22Rv1 (cell line): ENCODE data around the gene SRC.
"Not testable (repeated sequence)": the region's sequence is repeated elsewhere in the genome, so short reads cannot be mapped to it uniquely, and the experiment has no call there.

ENCODE experiments used
- H3K27ac ChIP-seq: fragments of 450-650 bp; 2 replicates; pipeline ENCODE4 v1.5.1; 2017
- CTCF ChIP-seq: fragments of 450-650 bp; IDR thresholded peaks from 2 replicates; pipeline ENCODE4 v1.5.1; 2017; ENCODE audit warnings: mild to moderate bottlenecking
- ZFX ChIP-seq: fragments of 450-650 bp; IDR thresholded peaks from 2 replicates; pipeline ENCODE4 v1.6.1; 2017; ENCODE audit warnings: antibody characterized with exemption, borderline replicate concordance

The SRC gene

DNA sequence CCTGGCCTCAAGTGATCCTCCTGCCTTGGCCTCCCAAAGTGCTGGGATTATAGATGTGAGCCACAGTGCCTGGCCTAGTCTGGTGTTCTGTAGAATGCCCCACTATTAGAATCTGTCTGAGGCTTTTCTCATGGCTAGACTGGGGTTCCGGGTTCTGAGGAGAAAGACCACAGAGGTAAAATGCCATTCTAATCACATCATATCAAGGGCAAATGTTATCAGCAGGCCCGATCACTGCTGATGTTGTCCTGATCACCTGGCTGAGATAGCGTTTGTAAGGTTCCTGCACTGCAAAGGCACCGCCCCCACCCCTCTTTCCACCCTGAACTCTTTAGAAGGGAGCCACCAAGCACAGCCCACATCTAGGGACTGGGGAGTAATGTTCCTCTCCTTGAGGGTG lies 6.7 kb upstream of the SRC start:
- H3K27ac ChIP-seq, result no peak overlapping the region
- TF ChIP-seq ZFX (no peak), CTCF (no peak)

DNA sequence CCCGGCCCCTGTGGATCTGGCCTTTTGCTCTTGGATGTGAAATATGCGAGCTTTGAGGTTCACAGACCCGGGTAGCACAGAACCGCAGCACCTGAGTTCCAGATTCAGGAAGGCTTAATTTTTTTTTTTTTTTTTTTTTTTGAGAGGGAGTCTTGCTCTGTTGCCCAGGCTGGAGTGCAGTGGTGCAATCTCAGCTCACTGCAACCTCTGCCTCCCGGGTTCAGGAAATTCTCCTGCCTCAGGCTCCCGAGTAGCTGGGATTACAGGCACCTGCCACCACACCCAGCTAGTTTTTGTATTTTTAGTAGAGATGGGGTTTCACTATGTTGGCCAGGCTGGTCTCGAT lies 6.2 kb upstream of the SRC start:
- not testable (repeated sequence) for H3K27ac ChIP-seq

GRCh38 chr20:37340998-37341397 lies 4.9 kb upstream of the SRC start:
- TF ChIP-seq ZFX, result no peak
- no peak for TF ChIP-seq CTCF
- H3K27ac ChIP-seq, result no peak overlapping the region

DNA sequence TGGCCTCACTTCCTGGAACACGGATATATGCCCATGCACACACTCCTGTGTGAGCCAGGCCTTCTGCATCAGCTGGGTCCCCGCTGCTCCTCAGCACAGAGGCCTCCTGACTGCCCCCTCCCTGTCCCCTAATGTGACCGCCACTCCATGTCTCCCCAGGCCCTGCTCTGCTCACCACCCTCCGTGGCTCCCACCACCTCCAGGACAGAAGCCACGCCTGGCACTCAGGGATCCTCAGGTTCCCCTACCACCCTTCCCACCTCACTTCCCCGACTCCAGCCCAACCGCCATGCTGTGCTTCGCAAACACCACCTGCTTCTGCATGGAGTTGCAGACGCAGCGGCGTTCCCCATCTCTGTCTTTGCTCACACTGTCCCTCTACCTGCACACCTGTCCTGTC lies 4.3 kb upstream of the SRC start:
- TF ChIP-seq ZFX (no peak), CTCF (no peak)
- no peak overlapping the region for H3K27ac ChIP-seq

DNA sequence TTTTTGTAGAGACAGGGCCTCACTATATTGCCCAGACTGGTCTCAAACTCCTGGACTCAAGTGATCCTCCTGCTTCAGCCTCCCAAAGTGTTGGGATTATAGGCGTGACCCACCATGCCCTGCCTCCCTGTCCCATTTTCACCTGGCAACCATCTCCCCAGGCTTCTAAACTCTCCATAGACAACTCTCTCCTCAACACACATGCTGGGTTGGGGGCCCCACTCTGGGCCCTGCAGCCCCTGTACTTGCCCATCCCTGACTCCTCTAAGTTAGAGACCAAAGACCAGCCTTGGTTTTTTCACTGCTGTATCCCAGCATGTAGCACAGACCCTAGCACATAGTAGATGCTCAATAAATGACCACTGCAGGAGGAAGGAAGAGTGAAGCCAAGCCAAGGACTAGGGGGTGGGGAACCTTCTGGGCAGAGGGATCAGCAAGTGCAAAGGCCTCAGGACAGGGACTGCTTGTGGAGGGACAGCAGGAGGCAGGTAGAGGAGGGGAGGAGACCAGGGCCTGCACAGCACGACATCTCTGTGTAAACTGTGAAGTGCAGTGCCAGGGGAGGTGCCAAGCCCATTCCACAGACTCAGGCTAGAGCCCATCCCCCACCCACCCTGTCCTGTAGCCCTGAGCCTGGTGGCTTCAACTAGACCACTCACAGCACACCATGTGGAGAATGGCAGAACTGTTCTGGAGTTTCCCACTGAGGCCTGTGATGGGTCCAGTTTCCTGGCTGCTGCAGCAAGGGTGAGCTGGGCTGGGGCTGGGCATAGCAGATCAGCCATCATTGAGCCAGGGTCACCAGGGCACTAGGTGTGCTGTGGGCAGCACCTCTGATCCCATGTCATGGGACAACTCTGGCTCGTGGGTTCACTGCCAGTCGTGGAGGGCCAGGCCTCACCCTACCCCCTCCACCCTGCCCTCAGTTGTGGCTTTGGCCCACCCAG lies 3.4 kb upstream of the SRC start:
- TF ChIP-seq CTCF (no peak), ZFX (no peak)
- H3K27ac ChIP-seq, result 0 out of 2 replicates have a peak overlapping the region, but pooled peaks have one; percentile 89

DNA sequence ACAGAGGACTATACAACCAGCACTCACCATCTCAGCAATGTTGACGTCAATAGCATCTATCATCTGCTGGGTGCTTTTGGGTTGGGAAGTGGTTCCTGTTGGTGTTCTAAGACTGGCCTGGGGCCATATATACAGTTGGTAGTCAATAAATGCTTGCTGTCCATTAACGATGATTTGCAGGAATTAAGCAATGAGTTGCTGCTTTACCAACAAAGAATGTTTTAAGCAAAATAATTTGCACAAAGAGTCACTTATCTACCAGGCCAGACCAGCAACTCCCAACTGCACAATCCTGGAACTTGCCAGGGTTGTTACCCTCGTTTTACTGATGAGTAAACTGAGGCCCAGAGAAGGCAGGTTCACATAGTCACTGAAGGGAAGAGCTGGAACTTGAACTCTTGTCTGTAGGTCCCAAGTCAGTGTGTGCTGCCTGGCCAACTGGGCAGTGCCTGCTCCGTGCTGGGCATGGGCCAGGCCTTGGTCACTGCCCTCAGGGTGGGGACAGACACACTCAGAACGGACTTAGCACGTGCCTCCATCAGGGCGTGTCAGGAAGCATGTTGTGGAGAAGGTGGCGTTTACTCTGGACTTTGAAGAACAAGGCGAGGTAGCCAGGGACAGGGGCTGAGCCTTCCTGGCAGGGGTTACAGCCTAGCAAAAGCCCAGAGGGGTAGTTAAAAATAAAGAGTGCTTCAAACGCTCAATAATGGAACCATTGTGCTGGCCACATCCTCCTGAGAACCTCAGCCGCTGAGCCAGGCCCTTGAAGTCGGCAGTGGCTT lies 2.5 kb upstream of the SRC start:
- no peak for TF ChIP-seq CTCF
- TF ChIP-seq ZFX, result no peak
- H3K27ac ChIP-seq, result peak overlapping the region; percentile 89

- TF ChIP-seq ZFX (no peak), CTCF (no peak)
- peak overlapping the region; percentile 89 for H3K27ac ChIP-seq
Observed at GRCh38 chr20:37343994-37344355, 2.0 kb upstream of the SRC start.
